GM20000 (cell line): Measurements from ENCODE around the gene NFATC3.

Experiments
- DNase-seq: peaks from one replicate; pipeline ENCODE4 v3.0.0; 2012; ENCODE audit warnings: low spot score
- TF ChIP-seq, protein P1 (sequence below): IDR thresholded peaks from 2 replicates; pipeline ENCODE4 v1.5.1; 2012; ENCODE audit warnings: mild to moderate bottlenecking, control low read depth; ENCODE audit errors: extremely low read depth, missing control alignments

NFATC3 gene

GRCh38 chr16:68186877-68187276 is 101.7 kb downstream of the NFATC3 start:
- no peak for DNase-seq
- TF ChIP-seq, protein P1, sequence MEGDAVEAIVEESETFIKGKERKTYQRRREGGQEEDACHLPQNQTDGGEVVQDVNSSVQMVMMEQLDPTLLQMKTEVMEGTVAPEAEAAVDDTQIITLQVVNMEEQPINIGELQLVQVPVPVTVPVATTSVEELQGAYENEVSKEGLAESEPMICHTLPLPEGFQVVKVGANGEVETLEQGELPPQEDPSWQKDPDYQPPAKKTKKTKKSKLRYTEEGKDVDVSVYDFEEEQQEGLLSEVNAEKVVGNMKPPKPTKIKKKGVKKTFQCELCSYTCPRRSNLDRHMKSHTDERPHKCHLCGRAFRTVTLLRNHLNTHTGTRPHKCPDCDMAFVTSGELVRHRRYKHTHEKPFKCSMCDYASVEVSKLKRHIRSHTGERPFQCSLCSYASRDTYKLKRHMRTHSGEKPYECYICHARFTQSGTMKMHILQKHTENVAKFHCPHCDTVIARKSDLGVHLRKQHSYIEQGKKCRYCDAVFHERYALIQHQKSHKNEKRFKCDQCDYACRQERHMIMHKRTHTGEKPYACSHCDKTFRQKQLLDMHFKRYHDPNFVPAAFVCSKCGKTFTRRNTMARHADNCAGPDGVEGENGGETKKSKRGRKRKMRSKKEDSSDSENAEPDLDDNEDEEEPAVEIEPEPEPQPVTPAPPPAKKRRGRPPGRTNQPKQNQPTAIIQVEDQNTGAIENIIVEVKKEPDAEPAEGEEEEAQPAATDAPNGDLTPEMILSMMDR: no peak

DNA sequence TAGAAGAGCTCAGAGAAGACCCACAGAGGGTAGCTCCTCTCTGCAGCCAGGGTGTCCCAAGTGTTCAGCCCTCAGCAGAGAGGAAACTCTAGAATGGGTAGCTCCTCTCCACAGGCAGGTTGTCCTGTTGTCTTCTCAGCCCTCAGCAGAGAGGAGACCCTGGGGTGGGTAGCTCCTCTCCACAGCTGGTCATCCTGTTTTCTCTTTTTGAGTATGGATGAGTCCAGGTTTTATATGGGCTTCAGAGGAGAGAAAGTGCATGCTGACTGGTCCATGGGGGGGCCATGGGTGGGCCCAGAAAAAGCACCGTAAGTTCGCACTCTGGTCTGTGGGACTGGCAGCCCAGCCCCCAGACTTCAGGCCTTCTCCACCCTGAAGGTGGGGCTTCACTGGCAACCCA is 102.3 kb downstream of the NFATC3 start:
- TF ChIP-seq, protein P1: no peak
- DNase-seq: no peak

GRCh38 chr16:68188170-68188569 is 103.0 kb downstream of the NFATC3 start:
- DNase-seq: no peak
- TF ChIP-seq, protein P1: no peak

DNA sequence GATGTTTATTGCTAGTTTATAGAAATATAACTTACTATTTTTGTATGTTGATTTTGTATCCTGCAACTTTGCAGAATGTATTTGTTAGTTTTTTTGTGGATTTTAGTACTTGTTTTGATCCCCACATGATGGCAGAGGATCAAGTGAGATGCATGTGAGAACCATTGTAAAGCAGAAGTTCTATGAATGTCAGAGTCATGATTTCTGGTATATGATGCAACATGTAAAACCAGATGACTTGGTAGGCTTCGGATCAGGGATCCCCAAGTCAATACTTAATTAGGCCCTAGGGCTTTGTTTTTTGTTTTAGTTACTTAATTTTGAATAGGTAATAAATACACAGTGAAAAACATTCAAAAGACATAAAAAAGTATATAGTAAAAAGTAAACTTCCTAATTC is 104.9 kb downstream of the NFATC3 start:
- DNase-seq: no peak

GRCh38 chr16:68190736-68191510 is 105.8 kb downstream of the NFATC3 start:
- DNase-seq: no peak
- TF ChIP-seq, protein P1: no peak

More for the DNA sequence above, 104.9 kb downstream of the NFATC3 start:
- TF ChIP-seq, protein P1: no peak

- DNase-seq: no peak
- TF ChIP-seq, protein P1: no peak
Observed at GRCh38 chr16:68194251-68194650, 109.1 kb downstream of the NFATC3 start.

DNA sequence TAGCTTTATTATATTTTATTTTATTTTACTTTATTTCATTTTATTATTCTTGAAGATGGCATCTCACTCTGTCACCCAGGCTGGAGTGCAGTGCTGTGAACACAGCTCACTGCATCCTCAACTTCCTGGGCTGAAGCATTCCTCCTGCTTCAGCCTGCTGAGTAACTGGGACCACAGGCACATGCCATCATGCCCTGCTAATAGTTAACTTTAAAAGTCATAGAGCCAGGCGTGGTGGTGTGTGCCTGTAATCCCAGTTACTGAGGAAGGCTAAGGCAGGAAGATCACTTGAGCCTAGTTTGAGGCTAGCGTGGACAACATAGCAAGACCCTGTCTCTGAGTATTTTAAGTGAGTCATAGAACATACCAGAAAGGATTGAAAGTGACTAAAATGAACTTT is 112.1 kb downstream of the NFATC3 start:
- TF ChIP-seq, protein P1: no peak
- no peak for DNase-seq
